ENCODE results near the gene ZNF654. TPM values are rescaled to one million over a fixed set of nuclear protein-coding genes. Genes with fewer than 3 reads are reported as not detected.

Gene ZNF654
- total and polyA plus RNA-seq, 2 donors (not counting 3 experiments of a cell fraction or from before 2014, with no cell fraction given) = 2.9 to 14.6 TPM

DNA sequence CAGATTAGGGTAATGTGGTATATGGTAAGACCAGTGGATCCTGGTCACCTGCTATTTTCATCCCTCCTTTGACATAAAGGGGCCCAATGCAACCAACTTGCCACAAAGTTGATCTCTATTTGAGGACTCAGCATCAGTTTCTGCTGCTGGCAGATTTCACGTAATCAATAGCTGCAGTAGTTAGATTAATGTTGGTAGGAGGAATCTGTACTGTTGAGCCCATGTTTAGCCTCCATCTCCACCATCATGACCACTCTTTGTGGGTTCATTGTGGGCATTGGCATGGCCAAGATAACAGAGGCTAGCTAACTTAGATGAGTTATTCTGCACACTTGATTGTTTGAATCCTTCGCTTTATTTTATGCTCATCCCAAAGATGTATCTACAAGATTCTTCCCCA lies 30.2 kb upstream of the ZNF654 start:
- intact Hi-C loops (cut with micrococcal nuclease) = no loop called here
- Histone ChIP-seq H3K27me3 (ENCODE audit: control insufficient read depth in 2 of 2, insufficient read depth in 2 of 2, low read length in 2 of 2) (no peaks in the 10 kb centered on the region), H3K4me1 (ENCODE audit: control insufficient read depth, extremely low read depth, insufficient read depth, low read length) (peaks cover 17% of the 10 kb centered on the region), H3K9me3 (replicated peaks; ENCODE audit: control insufficient read depth, insufficient read depth, low read length) (no peaks in the 10 kb centered on the region), H3K9ac (replicated peaks; ENCODE audit: extremely low read depth, insufficient read depth, low read length) (no peak overlapping the region), H2AFZ (ENCODE audit: low read depth, low read length) (no peak overlapping the region), H3K36me3 (ENCODE audit: control insufficient read depth in 2 of 2, extremely low read depth in 1 of 2, insufficient read depth in 2 of 2, low read length in 2 of 2) (no peaks in the 10 kb centered on the region), H4K20me1 (replicated peaks; ENCODE audit: control insufficient read depth, extremely low read depth, insufficient read depth, low read length) (no peaks in the 10 kb centered on the region), H3K4me2 (ENCODE audit: insufficient read depth, low read length) (no peak overlapping the region), H3K79me2 (ENCODE audit: control insufficient read depth, insufficient read depth, low read length) (no peaks in the 10 kb centered on the region), H3K9me1 (replicated peaks; ENCODE audit: control insufficient read depth, extremely low read depth, insufficient read depth, low read length) (no peaks in the 10 kb centered on the region), H3K27ac (ENCODE audit: insufficient read depth, low read depth, low read length) (no peak overlapping the region), H3K4me3 (replicated peaks in 1 of 3; ENCODE audit: insufficient read depth in 1 of 3, low read depth in 1 of 3, low read length in 3 of 3) (no peak overlapping the region)
- DNase-seq (ENCODE audit: low read depth, low spot score) = no peak
- no TSS peak for BruUV-seq (replicated peaks)
- FAIRE-seq = no peak
- TF ChIP-seq POLR2AphosphoS5 (IDR thresholded peaks at IDR 0.05; ENCODE audit: insufficient read depth, low read depth, low read length) (no peak), EZH2 (IDR thresholded peaks at IDR 0.05; ENCODE audit: borderline replicate concordance, low read depth, low read length, severe bottlenecking) (no peak), JUN (IDR thresholded peaks at IDR 0.05; ENCODE audit: borderline replicate concordance, insufficient read depth, insufficient read length, low read depth) (no peak), GATA2 (IDR thresholded peaks at IDR 0.05; ENCODE audit: insufficient read depth, insufficient read length, low read depth, low read length) (no peak), CTCF (IDR thresholded peaks at IDR 0.05; ENCODE audit: extremely low read depth in 1 of 2, insufficient read depth in 1 of 2, low read depth in 1 of 2, low read length in 2 of 2) (no peak), MAX (IDR thresholded peaks at IDR 0.05; ENCODE audit: insufficient read depth, insufficient read length) (no peak), MYC (IDR thresholded peaks at IDR 0.05; ENCODE audit: low read depth, low read length) (no peak), FOS (IDR thresholded peaks at IDR 0.05; ENCODE audit: borderline replicate concordance, insufficient read depth, low read length) (no peak), POLR2A (IDR thresholded peaks at IDR 0.05; ENCODE audit: low read depth, low read length) (no peak)
- POLR2A ChIA-PET = no interaction called here
- dilution Hi-C loops (cut with MboI; ENCODE audit: extremely low pct_ligation_motif_present, low sequenced_read_pairs) = no loop called here
- CTCF ChIA-PET = interaction anchor here (1.2 to 2.6 kb wide), 3 partner anchors 26 to 84 kb away, joined by 3 to 8 read pairs (median 3); no protein-coding TSS in a partner anchor

All from endothelial cell of umbilical vein (primary cell).